ENCODE measurements around the gene RASD2. TPM values are rescaled to one million over a fixed set of nuclear protein-coding genes. Genes with fewer than 3 reads are reported as not detected.

RASD2 gene
- total RNA-seq, 1 donor from 2014 or later: not detected

DNA sequence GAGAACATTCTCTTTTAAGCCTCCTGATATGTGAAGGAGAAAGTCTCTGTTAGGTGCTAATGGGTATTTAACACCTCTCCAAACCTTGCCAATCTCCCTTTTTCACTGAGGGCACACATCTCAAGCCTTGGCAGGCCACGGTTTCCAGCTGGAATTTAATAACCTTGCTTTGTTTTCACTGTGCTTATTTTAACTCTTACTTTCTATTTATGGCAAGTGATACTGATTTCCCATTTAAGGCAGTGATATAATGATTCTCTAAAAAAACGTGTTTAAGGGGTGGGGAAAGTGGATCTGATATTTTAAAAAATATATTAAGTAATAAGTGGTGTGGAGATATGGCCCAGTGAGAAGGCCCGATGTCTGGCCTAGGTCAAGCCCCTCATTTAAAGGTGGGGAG is 1.1 kb upstream of the RASD2 start:
- DNase-seq (ENCODE audit: low spot score) (no peak), ATAC-seq (no peak)

- ATAC-seq: peak; percentile 72
- DNase-seq (ENCODE audit: low spot score): peak; percentile 66
These were observed 579 bp upstream of the RASD2 start for GRCh38 chr22:35539910-35540594.

DNA sequence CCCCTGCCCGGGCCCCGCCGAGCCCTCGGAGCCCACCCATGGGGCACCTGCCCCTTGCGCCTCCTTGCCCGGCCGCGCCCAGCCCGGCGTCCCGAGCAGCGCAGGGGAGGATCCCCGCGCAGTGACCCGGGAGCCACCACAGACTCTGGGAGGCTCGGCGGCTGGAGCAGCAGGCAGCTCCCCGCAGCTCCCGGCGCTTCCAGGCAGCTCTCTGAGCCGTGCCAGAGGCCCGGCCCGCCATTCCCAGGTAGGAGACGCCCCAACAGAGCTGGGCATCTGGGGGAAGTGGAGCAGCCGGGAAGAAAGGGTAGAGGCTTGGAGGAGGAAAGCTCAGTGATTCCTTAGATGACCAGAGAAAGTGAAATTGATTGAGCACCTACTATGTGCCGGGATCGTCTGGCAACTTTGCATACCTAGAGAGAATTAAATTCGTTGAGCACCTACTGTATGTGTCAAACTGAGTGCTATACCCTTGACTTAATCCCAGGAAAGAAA is 670 bp downstream of the RASD2 start:
- no peak for DNase-seq (ENCODE audit: low spot score)
- peak; percentile 43 for ATAC-seq

GRCh38 chr22:35542157-35542938 is 1.7 kb downstream of the RASD2 start:
- ATAC-seq: no peak
- DNase-seq (ENCODE audit: low spot score): no peak

GRCh38 chr22:35542939-35543516 is 2.4 kb downstream of the RASD2 start:
- no peak for ATAC-seq

GRCh38 chr22:35543702-35544101 is 3.1 kb downstream of the RASD2 start:
- no peak for DNase-seq (ENCODE audit: low spot score)
- no peak for ATAC-seq

More at GRCh38 chr22:35542939-35543516, 2.4 kb downstream of the RASD2 start:
- no peak for DNase-seq (ENCODE audit: low spot score)

DNA sequence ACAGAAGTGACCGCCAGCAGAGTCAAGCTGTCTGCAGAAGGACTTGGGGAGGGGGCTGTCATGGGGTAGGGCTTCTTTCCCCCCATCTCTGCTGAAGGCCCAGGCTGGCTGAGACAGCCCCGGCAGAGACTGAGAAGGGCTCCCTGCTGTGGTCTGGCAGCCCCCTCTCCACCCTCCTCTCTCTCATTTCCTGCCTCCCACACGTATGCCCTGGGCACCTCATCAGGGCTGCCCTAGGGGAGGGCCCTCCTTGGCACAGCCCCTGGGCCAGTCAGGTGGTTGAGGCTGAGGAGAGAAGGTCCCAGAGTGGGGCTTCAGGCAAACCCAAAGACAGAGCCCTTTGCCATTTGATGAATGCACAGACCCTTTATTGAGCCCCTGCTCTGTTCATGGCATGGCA is 3.6 kb downstream of the RASD2 start:
- ATAC-seq (no peak), DNase-seq (ENCODE audit: low spot score) (no peak)

DNA sequence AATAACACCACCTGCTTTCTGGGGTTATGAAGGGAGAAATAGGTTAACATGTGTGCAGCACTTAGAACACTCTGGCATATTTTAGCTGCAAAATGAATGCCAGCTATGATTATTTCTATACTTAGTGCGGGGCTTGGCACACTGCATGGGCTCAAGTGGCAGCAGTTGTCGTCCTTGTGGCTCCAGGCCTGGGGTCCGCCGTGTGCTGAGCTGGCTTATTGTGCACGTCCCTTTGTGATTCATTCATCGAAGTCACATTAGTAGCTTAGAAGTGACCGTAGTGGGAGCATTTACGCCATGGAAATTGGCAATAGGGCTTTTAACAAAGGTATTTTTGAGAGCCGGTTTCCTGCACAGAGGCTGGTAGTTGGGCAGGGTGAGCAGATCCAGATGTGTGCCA is 4.2 kb downstream of the RASD2 start:
- DNase-seq (ENCODE audit: low spot score) (no peak), ATAC-seq (no peak)

DNA sequence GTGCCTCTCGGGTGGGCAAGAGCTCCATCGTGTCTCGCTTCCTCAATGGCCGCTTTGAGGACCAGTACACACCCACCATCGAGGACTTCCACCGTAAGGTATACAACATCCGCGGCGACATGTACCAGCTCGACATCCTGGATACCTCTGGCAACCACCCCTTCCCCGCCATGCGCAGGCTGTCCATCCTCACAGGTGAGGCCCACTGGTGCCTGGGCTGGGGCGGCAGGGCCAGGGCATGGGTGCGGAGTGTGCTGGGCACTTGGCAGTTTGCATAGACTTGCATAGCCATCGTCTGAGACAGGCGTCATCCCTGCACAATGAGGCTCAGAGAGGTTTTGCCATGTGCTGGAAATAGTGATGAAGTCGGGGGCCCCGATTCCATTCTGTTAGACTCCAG is 6.3 kb downstream of the RASD2 start:
- ATAC-seq (no peak), DNase-seq (ENCODE audit: low spot score) (no peak)

- ATAC-seq (no peak), DNase-seq (ENCODE audit: low spot score) (no peak)
These were observed 7.5 kb downstream of the RASD2 start for GRCh38 chr22:35547987-35548721.

- DNase-seq (ENCODE audit: low spot score) (no peak), ATAC-seq (no peak)
These were observed 8.1 kb downstream of the RASD2 start for GRCh38 chr22:35548722-35549112.

DNA sequence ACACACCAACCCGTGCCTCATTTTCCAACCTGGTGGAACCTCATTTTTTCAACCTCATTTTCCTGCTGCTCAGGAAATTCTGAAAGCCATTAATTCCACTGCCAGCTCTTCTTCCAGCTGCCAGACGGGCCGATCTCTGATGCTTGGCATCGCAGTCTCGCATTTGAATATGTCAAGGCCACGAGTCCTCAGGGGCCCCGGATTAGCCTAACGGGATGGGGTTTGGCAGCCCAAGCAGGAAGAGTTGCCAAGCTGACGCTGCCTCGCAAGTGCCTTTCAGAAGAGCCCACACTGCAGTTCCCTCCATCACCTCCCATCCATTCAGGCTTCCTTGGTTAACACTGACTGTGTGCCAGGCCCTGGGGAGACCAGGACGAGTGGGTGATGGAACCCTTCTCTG is 8.7 kb downstream of the RASD2 start:
- no peak for ATAC-seq
- no peak for DNase-seq (ENCODE audit: low spot score)

DNA sequence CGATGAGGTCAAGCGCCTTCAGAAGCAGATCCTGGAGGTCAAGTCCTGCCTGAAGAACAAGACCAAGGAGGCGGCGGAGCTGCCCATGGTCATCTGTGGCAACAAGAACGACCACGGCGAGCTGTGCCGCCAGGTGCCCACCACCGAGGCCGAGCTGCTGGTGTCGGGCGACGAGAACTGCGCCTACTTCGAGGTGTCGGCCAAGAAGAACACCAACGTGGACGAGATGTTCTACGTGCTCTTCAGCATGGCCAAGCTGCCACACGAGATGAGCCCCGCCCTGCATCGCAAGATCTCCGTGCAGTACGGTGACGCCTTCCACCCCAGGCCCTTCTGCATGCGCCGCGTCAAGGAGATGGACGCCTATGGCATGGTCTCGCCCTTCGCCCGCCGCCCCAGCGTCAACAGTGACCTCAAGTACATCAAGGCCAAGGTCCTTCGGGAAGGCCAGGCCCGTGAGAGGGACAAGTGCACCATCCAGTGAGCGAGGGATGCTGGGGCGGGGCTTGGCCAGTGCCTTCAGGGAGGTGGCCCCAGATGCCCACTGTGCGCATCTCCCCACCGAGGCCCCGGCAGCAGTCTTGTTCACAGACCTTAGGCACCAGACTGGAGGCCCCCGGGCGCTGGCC is 11.0 kb downstream of the RASD2 start:
- DNase-seq (ENCODE audit: low spot score): no peak

GRCh38 chr22:35552196-35552842 is 11.7 kb downstream of the RASD2 start:
- no peak for DNase-seq (ENCODE audit: low spot score)

More for the DNA sequence above, 11.0 kb downstream of the RASD2 start:
- no peak for ATAC-seq

DNA sequence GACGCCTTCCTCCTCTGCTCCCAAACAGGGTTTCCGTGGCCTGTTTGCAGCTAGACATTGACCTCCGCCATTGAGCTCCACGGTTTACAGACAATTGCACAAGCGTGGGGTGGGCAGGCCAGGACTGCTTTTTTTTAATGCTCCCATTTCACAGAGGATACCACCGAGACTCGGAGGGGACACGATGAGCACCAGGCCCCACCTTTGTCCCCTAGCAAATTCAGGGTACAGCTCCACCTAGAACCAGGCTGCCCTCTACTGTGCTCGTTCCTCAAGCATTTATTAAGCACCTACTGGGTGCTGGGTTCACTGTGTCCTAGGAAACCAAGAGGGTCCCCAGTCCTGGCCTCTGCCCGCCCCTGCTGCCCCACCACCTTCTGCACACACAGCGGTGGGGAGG is 12.2 kb downstream of the RASD2 start:
- DNase-seq (ENCODE audit: low spot score): no peak
- ATAC-seq: no peak

More at GRCh38 chr22:35552196-35552842, 11.7 kb downstream of the RASD2 start:
- ATAC-seq: no peak

DNA sequence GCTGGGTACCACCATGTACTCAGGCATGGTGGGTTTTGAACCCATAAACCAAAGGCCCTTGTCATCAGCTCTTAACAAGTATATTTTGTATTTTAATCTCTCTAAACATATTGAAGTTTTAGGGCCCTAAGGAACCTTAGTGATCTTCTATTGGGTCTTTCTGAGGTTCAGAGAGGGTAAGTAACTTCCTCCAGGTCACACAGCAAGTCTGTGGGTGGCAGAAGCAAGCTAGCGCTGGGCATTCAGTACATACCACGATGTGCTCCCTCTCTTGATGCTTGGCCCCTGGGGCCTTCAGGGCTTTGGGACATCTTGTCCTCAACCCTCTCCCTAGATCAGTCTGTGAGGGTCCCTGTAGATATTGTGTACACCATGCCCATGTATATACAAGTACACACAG is 12.7 kb downstream of the RASD2 start:
- DNase-seq (ENCODE audit: low spot score) (no peak), ATAC-seq (no peak)

- no peak for ATAC-seq
- DNase-seq (ENCODE audit: low spot score): no peak
These were observed 13.7 kb downstream of the RASD2 start for GRCh38 chr22:35554297-35554845.

- ATAC-seq (no peak), DNase-seq (ENCODE audit: low spot score) (no peak)
These were observed 14.9 kb downstream of the RASD2 start for GRCh38 chr22:35555483-35555890.

- ATAC-seq: no peak
These were observed 15.4 kb downstream of the RASD2 start for GRCh38 chr22:35555946-35556547.

More at GRCh38 chr22:35555946-35556547, 15.4 kb downstream of the RASD2 start:
- DNase-seq (ENCODE audit: low spot score): no peak
